ENCODE data around the gene ST6GALNAC5.

Gene ST6GALNAC5

DNA sequence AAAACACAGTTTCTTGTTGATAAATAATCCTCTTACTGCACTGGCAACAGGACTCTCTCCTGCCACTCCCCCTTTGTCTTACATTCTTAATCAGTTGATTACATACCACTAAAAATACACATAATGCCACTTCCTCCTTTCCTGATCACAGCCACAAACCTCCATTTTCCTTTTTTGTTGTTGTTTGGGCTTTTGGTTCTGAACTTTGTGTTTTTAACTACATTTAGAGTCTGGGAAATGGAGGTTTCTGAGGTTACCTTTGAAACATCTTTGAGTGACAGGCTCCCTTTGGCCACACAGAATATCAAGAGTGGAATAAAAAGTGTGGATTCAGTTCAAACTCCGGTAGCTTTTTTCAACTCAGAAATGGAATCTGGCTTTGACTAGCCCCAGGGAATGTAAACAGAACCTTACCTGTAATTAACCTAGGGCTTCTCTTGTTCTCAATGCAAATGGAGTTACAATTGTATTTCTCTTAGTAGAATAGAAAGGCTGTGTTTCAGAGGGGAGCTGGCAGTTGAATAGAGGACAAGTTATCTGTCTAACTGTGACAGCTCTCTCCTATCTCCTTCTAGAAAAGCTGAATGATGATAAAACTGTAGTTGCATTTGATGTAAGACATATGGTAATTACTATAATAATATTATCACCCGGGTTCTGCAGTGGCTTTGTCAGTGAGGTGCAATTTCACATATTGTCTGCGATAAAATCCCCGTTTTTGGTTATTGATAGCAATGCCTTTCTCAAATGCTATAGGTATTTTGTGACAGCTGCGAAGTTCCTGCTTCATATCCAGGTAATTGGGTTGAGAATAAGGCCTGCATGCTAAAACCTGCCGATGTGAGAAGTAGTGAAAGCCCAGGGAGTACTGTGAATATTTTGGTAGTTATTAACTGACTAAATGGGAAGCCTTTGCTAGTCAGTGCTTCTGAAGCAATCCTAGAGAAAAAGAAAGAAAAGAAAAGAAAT, 66.9 kb downstream of the ST6GALNAC5 start:
- Histone ChIP-seq H3K9me3 (ENCODE audit: control insufficient read depth, insufficient read depth, low read depth, low read length) (no peaks in the 10 kb centered on the region), H3K4me3 (ENCODE audit: low read depth, low read length) (no peak overlapping the region), H3K36me3 (ENCODE audit: control insufficient read depth in 2 of 2, insufficient read depth in 1 of 2, low read length in 2 of 2) (no peaks in the 10 kb centered on the region), H3K27ac (ENCODE audit: extremely low read depth, low read depth, low read length) (no peak overlapping the region), H3K4me1 (ENCODE audit: control insufficient read depth, insufficient read depth, low read length) (no peaks in the 10 kb centered on the region)
- ChIA-PET POLR2A (no interaction called here), CTCF (no interaction called here)
- TF ChIP-seq ZBTB1 (tag by site-specific recombination; IDR thresholded peaks at IDR 0.05) = no peak

DNA sequence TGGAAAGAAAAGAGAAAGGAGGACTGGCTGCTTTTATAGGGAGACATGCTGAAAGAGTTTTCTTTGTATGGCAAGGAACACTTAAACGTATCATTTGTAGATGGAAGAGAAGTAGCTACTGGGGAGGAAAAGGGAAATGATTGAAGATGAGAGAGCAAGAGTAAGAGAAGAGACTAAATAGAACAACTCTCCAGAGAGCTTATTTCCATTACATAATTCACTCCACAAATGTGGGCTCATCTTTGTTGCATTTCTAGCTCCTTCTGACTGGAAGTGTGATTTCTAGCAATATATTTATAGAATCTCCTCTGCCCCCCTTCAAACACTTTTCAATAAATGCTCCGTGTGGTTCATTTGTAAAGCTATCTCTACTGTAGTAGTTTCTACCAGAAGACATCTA, 71.0 kb downstream of the ST6GALNAC5 start:
- CTCF ChIA-PET = no interaction called here

More for the DNA sequence above, 71.0 kb downstream of the ST6GALNAC5 start:
- Histone ChIP-seq H3K36me3 (ENCODE audit: control insufficient read depth in 2 of 2, insufficient read depth in 1 of 2, low read length in 2 of 2) (no peaks in the 10 kb centered on the region), H3K4me1 (ENCODE audit: control insufficient read depth, insufficient read depth, low read length) (no peaks in the 10 kb centered on the region), H3K9me3 (ENCODE audit: control insufficient read depth, insufficient read depth, low read depth, low read length) (no peaks in the 10 kb centered on the region), H3K4me3 (ENCODE audit: low read depth, low read length) (no peak overlapping the region), H3K27ac (ENCODE audit: extremely low read depth, low read depth, low read length) (no peak overlapping the region)
- POLR2A ChIA-PET = no interaction called here
- TF ChIP-seq ZNF23 (tag by site-specific recombination; IDR thresholded peaks at IDR 0.05; ENCODE audit: borderline replicate concordance) (no peak), BCL11A (tag by site-specific recombination; IDR thresholded peaks at IDR 0.05; ENCODE audit: low read depth) (no peak), SALL2 (tag by site-specific recombination; IDR thresholded peaks at IDR 0.05; ENCODE audit: borderline replicate concordance) (no peak), REPIN1 (tag by site-specific recombination; IDR thresholded peaks at IDR 0.05; ENCODE audit: low read depth) (no peak), ZNF132 (tag by site-specific recombination; IDR thresholded peaks at IDR 0.05; ENCODE audit: borderline replicate concordance) (no peak), OSR2 (tag by site-specific recombination; IDR thresholded peaks at IDR 0.05) (no peak), ZNF571 (tag by site-specific recombination; IDR thresholded peaks at IDR 0.05) (no peak), ZNF2 (tag by site-specific recombination; IDR thresholded peaks at IDR 0.05) (no peak), RBAK (tag by site-specific recombination; IDR thresholded peaks at IDR 0.05) (no peak), ZNF302 (tag by site-specific recombination; IDR thresholded peaks at IDR 0.05; ENCODE audit: low read depth) (no peak)
- TF ChIP-seq, protein P1, sequence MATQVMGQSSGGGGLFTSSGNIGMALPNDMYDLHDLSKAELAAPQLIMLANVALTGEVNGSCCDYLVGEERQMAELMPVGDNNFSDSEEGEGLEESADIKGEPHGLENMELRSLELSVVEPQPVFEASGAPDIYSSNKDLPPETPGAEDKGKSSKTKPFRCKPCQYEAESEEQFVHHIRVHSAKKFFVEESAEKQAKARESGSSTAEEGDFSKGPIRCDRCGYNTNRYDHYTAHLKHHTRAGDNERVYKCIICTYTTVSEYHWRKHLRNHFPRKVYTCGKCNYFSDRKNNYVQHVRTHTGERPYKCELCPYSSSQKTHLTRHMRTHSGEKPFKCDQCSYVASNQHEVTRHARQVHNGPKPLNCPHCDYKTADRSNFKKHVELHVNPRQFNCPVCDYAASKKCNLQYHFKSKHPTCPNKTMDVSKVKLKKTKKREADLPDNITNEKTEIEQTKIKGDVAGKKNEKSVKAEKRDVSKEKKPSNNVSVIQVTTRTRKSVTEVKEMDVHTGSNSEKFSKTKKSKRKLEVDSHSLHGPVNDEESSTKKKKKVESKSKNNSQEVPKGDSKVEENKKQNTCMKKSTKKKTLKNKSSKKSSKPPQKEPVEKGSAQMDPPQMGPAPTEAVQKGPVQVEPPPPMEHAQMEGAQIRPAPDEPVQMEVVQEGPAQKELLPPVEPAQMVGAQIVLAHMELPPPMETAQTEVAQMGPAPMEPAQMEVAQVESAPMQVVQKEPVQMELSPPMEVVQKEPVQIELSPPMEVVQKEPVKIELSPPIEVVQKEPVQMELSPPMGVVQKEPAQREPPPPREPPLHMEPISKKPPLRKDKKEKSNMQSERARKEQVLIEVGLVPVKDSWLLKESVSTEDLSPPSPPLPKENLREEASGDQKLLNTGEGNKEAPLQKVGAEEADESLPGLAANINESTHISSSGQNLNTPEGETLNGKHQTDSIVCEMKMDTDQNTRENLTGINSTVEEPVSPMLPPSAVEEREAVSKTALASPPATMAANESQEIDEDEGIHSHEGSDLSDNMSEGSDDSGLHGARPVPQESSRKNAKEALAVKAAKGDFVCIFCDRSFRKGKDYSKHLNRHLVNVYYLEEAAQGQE (tag by site-specific recombination; IDR thresholded peaks at IDR 0.05) = no peak
- TF ChIP-seq, protein P2, sequence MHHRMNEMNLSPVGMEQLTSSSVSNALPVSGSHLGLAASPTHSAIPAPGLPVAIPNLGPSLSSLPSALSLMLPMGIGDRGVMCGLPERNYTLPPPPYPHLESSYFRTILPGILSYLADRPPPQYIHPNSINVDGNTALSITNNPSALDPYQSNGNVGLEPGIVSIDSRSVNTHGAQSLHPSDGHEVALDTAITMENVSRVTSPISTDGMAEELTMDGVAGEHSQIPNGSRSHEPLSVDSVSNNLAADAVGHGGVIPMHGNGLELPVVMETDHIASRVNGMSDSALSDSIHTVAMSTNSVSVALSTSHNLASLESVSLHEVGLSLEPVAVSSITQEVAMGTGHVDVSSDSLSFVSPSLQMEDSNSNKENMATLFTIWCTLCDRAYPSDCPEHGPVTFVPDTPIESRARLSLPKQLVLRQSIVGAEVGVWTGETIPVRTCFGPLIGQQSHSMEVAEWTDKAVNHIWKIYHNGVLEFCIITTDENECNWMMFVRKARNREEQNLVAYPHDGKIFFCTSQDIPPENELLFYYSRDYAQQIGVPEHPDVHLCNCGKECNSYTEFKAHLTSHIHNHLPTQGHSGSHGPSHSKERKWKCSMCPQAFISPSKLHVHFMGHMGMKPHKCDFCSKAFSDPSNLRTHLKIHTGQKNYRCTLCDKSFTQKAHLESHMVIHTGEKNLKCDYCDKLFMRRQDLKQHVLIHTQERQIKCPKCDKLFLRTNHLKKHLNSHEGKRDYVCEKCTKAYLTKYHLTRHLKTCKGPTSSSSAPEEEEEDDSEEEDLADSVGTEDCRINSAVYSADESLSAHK (tag by site-specific recombination; IDR thresholded peaks at IDR 0.05) = no peak
- TF ChIP-seq, protein P3, sequence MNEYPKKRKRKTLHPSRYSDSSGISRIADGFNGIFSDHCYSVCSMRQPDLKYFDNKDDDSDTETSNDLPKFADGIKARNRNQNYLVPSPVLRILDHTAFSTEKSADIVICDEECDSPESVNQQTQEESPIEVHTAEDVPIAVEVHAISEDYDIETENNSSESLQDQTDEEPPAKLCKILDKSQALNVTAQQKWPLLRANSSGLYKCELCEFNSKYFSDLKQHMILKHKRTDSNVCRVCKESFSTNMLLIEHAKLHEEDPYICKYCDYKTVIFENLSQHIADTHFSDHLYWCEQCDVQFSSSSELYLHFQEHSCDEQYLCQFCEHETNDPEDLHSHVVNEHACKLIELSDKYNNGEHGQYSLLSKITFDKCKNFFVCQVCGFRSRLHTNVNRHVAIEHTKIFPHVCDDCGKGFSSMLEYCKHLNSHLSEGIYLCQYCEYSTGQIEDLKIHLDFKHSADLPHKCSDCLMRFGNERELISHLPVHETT (tag by site-specific recombination; IDR thresholded peaks at IDR 0.05) = no peak
- TF ChIP-seq, protein P4, sequence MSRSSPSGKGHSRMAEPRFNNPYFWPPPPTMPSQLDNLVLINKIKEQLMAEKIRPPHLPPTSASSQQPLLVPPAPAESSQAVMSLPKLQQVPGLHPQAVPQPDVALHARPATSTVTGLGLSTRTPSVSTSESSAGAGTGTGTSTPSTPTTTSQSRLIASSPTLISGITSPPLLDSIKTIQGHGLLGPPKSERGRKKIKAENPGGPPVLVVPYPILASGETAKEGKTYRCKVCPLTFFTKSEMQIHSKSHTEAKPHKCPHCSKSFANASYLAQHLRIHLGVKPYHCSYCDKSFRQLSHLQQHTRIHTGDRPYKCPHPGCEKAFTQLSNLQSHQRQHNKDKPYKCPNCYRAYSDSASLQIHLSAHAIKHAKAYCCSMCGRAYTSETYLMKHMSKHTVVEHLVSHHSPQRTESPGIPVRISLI (tag by site-specific recombination; IDR thresholded peaks at IDR 0.05) = no peak
- TF ChIP-seq, protein P5, sequence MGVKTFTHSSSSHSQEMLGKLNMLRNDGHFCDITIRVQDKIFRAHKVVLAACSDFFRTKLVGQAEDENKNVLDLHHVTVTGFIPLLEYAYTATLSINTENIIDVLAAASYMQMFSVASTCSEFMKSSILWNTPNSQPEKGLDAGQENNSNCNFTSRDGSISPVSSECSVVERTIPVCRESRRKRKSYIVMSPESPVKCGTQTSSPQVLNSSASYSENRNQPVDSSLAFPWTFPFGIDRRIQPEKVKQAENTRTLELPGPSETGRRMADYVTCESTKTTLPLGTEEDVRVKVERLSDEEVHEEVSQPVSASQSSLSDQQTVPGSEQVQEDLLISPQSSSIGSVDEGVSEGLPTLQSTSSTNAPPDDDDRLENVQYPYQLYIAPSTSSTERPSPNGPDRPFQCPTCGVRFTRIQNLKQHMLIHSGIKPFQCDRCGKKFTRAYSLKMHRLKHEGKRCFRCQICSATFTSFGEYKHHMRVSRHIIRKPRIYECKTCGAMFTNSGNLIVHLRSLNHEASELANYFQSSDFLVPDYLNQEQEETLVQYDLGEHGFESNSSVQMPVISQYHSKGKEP (tag by site-specific recombination; IDR thresholded peaks at IDR 0.05) = no peak
- TF ChIP-seq, protein P6, sequence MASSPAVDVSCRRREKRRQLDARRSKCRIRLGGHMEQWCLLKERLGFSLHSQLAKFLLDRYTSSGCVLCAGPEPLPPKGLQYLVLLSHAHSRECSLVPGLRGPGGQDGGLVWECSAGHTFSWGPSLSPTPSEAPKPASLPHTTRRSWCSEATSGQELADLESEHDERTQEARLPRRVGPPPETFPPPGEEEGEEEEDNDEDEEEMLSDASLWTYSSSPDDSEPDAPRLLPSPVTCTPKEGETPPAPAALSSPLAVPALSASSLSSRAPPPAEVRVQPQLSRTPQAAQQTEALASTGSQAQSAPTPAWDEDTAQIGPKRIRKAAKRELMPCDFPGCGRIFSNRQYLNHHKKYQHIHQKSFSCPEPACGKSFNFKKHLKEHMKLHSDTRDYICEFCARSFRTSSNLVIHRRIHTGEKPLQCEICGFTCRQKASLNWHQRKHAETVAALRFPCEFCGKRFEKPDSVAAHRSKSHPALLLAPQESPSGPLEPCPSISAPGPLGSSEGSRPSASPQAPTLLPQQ (tag by site-specific recombination; IDR thresholded peaks at IDR 0.05) = no peak
